ENCODE data around the gene LYPD6B. TPM values are rescaled to one million over a fixed set of nuclear protein-coding genes. Genes with fewer than 3 reads are reported as not detected.

The LYPD6B gene
- total and polyA plus RNA-seq, 9 donors = 0.10 to 3.2 (median 0.23) TPM; not detected in 2

DNA sequence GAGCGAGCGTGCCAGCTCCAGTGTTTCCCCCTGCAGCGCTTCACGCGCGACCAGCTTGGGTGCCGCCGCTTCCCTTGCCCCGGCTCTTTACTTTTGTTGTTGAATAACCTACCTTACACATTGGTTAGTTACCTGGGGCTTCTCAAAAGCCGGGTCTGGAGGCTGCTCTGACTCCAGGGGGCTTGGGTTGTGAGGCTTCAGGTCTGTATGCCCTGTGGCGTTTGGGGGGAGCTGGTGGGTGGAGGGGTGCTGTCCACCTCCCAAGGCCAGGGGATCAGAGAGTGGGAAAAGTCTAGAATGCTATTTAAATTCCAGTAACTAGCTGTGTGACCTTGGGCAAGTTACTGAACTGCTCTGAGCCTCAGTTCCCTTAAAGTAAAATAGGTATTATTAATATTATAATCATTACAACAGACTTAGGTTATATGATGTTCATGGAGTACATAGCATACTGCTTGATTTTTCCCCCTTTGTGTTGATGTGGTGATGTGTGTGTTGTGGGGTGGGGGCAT lies 770 bp downstream of the LYPD6B start:
- 21% methylated on average over 2 of the region's 11 CpGs for WGBS (ENCODE audit: insufficient coverage)
- H3K36me3 ChIP-seq (ENCODE audit: control insufficient read depth, insufficient read depth, low read length) = no peaks in the 10 kb centered on the region
- H3K4me1 ChIP-seq (ENCODE audit: control insufficient read depth, insufficient read depth, low read length) = peaks cover 10% of the 10 kb centered on the region
- DNase-seq = no peak
- H3K9me3 ChIP-seq (replicated peaks; ENCODE audit: control insufficient read depth, low read depth, low read length) = no peaks in the 10 kb centered on the region
- H3K27me3 ChIP-seq (ENCODE audit: control insufficient read depth, insufficient read depth, low read length) = peaks cover 25% of the 10 kb centered on the region
- H3K4me3 ChIP-seq (ENCODE audit: low read length) = no peak overlapping the region
- H3K27ac ChIP-seq (ENCODE audit: low read length) = no peak overlapping the region

DNA sequence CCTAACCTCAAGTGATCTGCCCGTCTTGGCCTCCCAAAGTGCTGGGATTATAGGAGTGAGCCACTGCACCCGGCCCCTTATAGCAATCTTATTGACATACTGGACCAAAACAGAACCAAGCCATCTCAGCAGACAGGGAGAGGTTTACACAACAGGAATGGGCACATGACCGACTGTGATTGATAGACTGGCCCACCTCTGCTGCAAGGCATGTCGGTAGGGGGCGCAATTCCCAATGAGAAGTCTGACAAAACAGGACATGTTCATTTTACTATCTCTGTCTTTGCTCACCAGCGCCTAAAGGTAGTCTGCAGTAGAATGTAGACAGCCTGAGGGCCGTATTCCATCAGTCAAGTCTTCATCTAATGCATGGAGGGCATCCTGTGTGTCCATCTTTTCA lies 2.0 kb downstream of the LYPD6B start:
- 83% methylated on average over 1 of the region's 7 CpGs for WGBS (ENCODE audit: insufficient coverage)
- H3K9me3 ChIP-seq (replicated peaks; ENCODE audit: control insufficient read depth, low read depth, low read length) = no peaks in the 10 kb centered on the region
- H3K36me3 ChIP-seq (ENCODE audit: control insufficient read depth, insufficient read depth, low read length) = no peaks in the 10 kb centered on the region
- DNase-seq = no peak
- no peak overlapping the region for H3K4me3 ChIP-seq (ENCODE audit: low read length)
- H3K27me3 ChIP-seq (ENCODE audit: control insufficient read depth, insufficient read depth, low read length) = peaks cover 25% of the 10 kb centered on the region
- H3K4me1 ChIP-seq (ENCODE audit: control insufficient read depth, insufficient read depth, low read length) = peaks cover 10% of the 10 kb centered on the region
- no peak overlapping the region for H3K27ac ChIP-seq (ENCODE audit: low read length)

DNA sequence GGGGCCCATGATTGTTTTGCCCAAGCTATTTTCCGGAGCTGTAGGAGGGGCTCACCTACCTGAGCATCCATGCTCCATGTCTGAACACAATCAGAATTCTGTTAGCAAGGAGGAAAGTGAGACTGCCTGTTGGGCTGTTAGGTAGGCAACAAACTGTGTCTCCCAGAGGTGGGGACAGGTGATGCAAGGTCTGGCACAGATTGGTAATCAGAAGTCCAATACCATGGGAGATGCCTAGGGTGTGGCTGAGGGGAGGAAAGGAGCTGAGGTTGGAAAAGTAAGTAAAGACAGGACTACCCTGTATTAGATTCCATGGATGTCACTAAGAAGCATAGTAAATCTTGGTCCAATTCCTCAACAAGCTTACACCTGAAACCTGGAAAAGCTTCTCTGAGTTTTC lies 3.0 kb downstream of the LYPD6B start:
- Histone ChIP-seq H3K9me3 (replicated peaks; ENCODE audit: control insufficient read depth, low read depth, low read length) (no peaks in the 10 kb centered on the region), H3K27ac (ENCODE audit: low read length) (no peak overlapping the region), H3K36me3 (ENCODE audit: control insufficient read depth, insufficient read depth, low read length) (no peaks in the 10 kb centered on the region), H3K4me3 (ENCODE audit: low read length) (no peak overlapping the region), H3K27me3 (ENCODE audit: control insufficient read depth, insufficient read depth, low read length) (peaks cover 25% of the 10 kb centered on the region), H3K4me1 (ENCODE audit: control insufficient read depth, insufficient read depth, low read length) (peaks cover 10% of the 10 kb centered on the region)
- no peak for DNase-seq
- no CpG with 5 or more reads among the region's 1 CpG for WGBS (ENCODE audit: insufficient coverage)

DNA sequence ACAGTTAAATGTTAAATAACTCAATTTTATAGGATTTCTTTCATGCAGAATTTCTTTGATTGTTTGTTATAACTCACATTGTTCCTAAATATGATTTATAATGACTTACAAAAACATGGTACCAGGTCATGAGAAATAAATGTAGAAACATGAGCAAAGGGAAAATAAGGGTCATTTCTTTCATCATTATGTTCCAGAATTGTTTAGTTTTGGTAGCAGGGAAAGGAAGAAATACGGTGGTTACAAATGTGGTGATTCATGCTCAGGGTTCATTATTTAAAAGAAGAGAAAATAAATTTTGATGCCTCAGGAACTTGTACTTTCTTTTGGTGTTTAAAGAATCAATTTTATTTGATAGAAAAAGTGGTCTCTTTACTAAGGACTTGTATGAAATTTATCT lies 4.4 kb downstream of the LYPD6B start:
- DNase-seq = no peak
- Histone ChIP-seq H3K36me3 (ENCODE audit: control insufficient read depth, insufficient read depth, low read length) (no peaks in the 10 kb centered on the region), H3K4me3 (ENCODE audit: low read length) (no peak overlapping the region), H3K4me1 (ENCODE audit: control insufficient read depth, insufficient read depth, low read length) (peaks cover 10% of the 10 kb centered on the region), H3K27me3 (ENCODE audit: control insufficient read depth, insufficient read depth, low read length) (peaks cover 20% of the 10 kb centered on the region), H3K27ac (ENCODE audit: low read length) (no peak overlapping the region), H3K9me3 (replicated peaks; ENCODE audit: control insufficient read depth, low read depth, low read length) (peaks cover 2% of the 10 kb centered on the region)
- WGBS (ENCODE audit: insufficient coverage) = 60% methylated on average over 1 of the region's 1 CpG

DNA sequence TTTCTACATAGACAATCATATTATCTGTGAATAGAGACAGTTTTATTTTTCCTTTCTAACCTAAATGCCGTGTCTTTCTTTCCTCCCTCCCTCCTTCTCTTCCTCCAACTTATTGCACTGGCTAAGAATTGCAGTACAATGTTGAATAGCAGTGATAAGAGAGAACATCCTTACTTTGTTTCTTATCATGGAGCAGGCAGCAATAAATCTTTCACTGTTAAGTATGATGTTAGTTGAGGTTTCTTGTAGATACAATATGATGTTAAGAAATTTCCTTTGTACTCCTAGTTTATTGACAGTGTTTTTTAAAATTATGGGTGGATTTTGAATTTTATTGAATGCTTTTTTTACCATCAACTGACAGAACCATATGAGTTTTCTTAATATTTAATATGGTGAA lies 6.0 kb downstream of the LYPD6B start:
- no peak overlapping the region for H3K4me3 ChIP-seq (ENCODE audit: low read length)
- no peaks in the 10 kb centered on the region for H3K4me1 ChIP-seq (ENCODE audit: control insufficient read depth, insufficient read depth, low read length)
- WGBS (ENCODE audit: insufficient coverage) = no CpG with 5 or more reads among the region's 1 CpG
- no peaks in the 10 kb centered on the region for H3K36me3 ChIP-seq (ENCODE audit: control insufficient read depth, insufficient read depth, low read length)
- H3K27ac ChIP-seq (ENCODE audit: low read length) = no peak overlapping the region
- H3K9me3 ChIP-seq (replicated peaks; ENCODE audit: control insufficient read depth, low read depth, low read length) = peaks cover 2% of the 10 kb centered on the region
- no peak for DNase-seq
- peaks cover 7% of the 10 kb centered on the region for H3K27me3 ChIP-seq (ENCODE audit: control insufficient read depth, insufficient read depth, low read length)

DNA sequence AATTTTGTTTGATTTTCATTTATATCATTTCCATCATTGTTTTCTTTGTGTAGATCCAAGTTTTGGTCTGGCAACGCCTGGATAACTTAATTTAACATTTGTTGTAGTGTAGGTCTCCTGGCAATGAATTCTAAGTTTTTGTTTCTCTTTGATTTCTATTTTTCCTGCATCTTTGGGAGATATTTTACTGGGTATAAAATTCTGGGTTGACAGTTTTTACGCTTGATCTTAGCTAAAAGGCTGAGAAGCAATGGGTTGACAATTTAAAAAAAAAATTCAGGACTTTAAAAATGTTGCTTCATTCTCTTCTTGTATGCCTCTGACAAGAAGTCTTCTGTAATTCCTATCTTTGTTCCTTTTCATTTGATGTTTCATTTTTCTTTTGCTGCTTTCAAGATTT lies 8.6 kb downstream of the LYPD6B start:
- H3K36me3 ChIP-seq (ENCODE audit: control insufficient read depth, insufficient read depth, low read length) = no peaks in the 10 kb centered on the region

DNA sequence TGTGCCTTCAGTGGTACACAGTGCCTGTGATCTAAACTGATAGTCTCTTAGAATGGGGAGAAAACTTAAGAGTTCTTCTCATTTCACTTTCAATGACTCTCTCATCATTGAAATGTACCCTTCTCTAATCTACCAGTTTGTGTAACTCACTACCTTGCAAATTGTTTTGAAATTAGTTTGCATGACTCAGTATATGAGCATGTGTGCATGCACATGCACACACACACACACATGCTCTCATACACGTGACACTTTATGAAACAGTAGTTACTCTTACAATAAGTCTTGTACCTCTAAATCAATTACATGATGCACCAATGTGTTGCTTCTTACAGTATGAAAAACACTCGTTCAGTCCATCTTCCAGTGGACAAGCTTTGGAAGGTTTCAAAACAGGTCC lies 10.6 kb downstream of the LYPD6B start:
- Histone ChIP-seq H3K4me1 (ENCODE audit: control insufficient read depth, insufficient read depth, low read length) (no peaks in the 10 kb centered on the region), H3K9me3 (replicated peaks; ENCODE audit: control insufficient read depth, low read depth, low read length) (peaks cover 2% of the 10 kb centered on the region), H3K4me3 (ENCODE audit: low read length) (no peak overlapping the region), H3K27me3 (ENCODE audit: control insufficient read depth, insufficient read depth, low read length) (no peaks in the 10 kb centered on the region), H3K27ac (ENCODE audit: low read length) (no peak overlapping the region), H3K36me3 (ENCODE audit: control insufficient read depth, insufficient read depth, low read length) (no peaks in the 10 kb centered on the region)
- DNase-seq = no peak
- WGBS (ENCODE audit: insufficient coverage) = 100% methylated on average over 1 of the region's 2 CpGs

More for the DNA sequence above, 8.6 kb downstream of the LYPD6B start:
- H3K4me1 ChIP-seq (ENCODE audit: control insufficient read depth, insufficient read depth, low read length) = no peaks in the 10 kb centered on the region
- H3K4me3 ChIP-seq (ENCODE audit: low read length) = no peak overlapping the region
- WGBS (ENCODE audit: insufficient coverage) = no CpG with 5 or more reads among the region's 2 CpGs
- no peak for DNase-seq
- H3K9me3 ChIP-seq (replicated peaks; ENCODE audit: control insufficient read depth, low read depth, low read length) = peaks cover 2% of the 10 kb centered on the region
- no peaks in the 10 kb centered on the region for H3K27me3 ChIP-seq (ENCODE audit: control insufficient read depth, insufficient read depth, low read length)
- H3K27ac ChIP-seq (ENCODE audit: low read length) = no peak overlapping the region

DNA sequence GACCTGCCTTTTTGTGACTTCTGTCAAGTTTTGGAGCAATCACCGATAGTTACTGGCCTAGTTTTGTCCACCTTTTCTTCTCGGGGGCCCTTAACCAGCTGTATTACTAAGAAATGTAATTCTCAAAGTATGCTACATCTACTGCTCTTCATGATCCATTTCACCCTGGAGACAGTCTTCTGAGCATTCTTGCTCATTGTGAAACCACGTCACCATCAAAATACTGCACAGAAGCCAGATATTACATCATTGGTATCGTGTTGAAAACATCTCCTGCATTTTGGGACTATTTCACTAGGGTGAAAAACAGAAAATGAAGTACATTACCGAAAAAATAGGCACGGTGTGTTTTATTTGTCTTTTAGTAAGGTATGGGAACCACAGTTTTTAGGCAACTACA lies 11.7 kb downstream of the LYPD6B start:
- WGBS (ENCODE audit: insufficient coverage) = 31% methylated on average over 3 of the region's 6 CpGs
- Histone ChIP-seq H3K4me1 (ENCODE audit: control insufficient read depth, insufficient read depth, low read length) (no peaks in the 10 kb centered on the region), H3K27ac (ENCODE audit: low read length) (no peak overlapping the region), H3K27me3 (ENCODE audit: control insufficient read depth, insufficient read depth, low read length) (no peaks in the 10 kb centered on the region), H3K36me3 (ENCODE audit: control insufficient read depth, insufficient read depth, low read length) (no peaks in the 10 kb centered on the region), H3K4me3 (ENCODE audit: low read length) (no peak overlapping the region), H3K9me3 (replicated peaks; ENCODE audit: control insufficient read depth, low read depth, low read length) (peaks cover 2% of the 10 kb centered on the region)
- peak; percentile 82 for DNase-seq

DNA sequence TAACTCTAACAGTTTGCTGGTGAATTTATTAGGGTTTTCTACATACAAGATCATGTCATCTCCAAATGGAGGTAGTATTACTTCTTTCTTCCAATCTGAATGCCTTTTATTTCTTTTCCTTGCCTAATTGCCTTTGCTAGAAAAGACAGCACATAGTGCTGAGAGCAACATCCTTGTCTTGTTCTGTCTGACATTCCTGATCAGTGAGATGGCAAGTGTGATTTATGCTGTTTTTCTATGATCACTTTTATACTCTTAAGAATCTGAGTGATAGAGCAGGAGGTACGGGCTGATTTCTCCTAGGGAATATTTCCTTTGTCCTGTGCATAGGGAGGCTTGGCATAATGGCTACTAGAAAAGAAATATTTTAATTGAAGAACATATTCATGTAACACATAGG lies 17.3 kb downstream of the LYPD6B start:
- Histone ChIP-seq H3K27me3 (ENCODE audit: control insufficient read depth, insufficient read depth, low read length) (no peaks in the 10 kb centered on the region), H3K4me1 (ENCODE audit: control insufficient read depth, insufficient read depth, low read length) (no peaks in the 10 kb centered on the region), H3K4me3 (ENCODE audit: low read length) (no peak overlapping the region), H3K36me3 (ENCODE audit: control insufficient read depth, insufficient read depth, low read length) (no peaks in the 10 kb centered on the region), H3K27ac (ENCODE audit: low read length) (no peak overlapping the region), H3K9me3 (replicated peaks; ENCODE audit: control insufficient read depth, low read depth, low read length) (no peaks in the 10 kb centered on the region)
- no CpG with 5 or more reads among the region's 1 CpG for WGBS (ENCODE audit: insufficient coverage)
- DNase-seq = no peak

DNA sequence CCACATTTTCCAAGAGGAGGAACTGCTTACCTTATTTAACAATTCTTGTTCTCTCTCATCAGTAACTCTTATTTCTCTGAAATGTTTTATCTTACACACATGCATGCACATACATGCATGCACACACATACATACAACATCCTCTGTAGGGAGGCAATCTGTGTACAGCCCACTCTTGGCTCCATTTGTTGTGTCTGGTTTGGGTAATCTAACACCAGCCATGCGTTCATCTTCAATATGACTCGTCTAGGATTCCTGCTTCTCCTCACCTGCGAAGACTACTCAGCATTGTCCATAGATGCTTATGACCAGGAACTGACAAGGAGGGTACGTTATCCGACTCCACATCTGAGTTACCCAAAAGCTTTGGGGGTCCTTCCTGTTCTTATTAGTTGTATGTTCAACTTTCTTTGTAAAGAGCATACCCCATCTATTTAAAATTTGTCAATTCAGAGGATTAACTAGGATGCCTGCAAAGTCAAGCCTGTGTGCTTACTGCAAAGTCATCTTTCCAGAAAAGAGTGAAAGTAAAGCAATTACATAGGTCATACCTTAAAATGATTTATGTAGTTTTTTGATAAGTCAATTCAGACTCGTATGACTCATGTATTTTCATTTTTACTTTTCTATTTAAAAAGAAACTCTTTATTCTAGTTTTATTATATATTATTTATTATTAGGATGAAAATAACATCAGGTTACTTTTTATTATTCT lies 18.2 kb downstream of the LYPD6B start:
- no peaks in the 10 kb centered on the region for H3K27me3 ChIP-seq (ENCODE audit: control insufficient read depth, insufficient read depth, low read length)
- no peak for DNase-seq
- H3K27ac ChIP-seq (ENCODE audit: low read length) = no peak overlapping the region
- no peaks in the 10 kb centered on the region for H3K4me1 ChIP-seq (ENCODE audit: control insufficient read depth, insufficient read depth, low read length)
- no peaks in the 10 kb centered on the region for H3K9me3 ChIP-seq (replicated peaks; ENCODE audit: control insufficient read depth, low read depth, low read length)
- H3K36me3 ChIP-seq (ENCODE audit: control insufficient read depth, insufficient read depth, low read length) = no peaks in the 10 kb centered on the region
- no peak overlapping the region for H3K4me3 ChIP-seq (ENCODE audit: low read length)
- 53% methylated on average over 3 of the region's 6 CpGs for WGBS (ENCODE audit: insufficient coverage)

DNA sequence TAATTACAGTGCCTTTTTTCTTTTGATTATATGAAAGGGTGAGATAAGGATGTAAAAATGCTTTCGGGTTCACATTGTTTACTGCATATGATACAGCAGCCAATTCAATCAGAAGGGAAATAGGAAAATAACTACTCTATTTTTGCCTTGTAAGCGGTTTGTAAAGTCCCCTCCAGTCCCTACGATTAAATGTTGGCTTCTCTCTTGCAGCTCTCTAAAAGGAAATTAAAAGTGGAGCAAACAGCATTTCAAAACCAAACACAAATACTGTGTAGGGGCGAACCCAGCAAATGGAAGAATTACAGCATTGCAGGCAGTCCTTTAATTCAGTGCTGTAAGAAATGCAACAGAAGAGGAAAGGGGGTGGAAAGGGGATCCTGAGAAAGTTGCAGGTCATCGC lies 18.9 kb downstream of the LYPD6B start:
- DNase-seq = no peak
- Histone ChIP-seq H3K9me3 (replicated peaks; ENCODE audit: control insufficient read depth, low read depth, low read length) (no peaks in the 10 kb centered on the region), H3K4me3 (ENCODE audit: low read length) (no peak overlapping the region), H3K27me3 (ENCODE audit: control insufficient read depth, insufficient read depth, low read length) (no peaks in the 10 kb centered on the region), H3K36me3 (ENCODE audit: control insufficient read depth, insufficient read depth, low read length) (no peaks in the 10 kb centered on the region), H3K4me1 (ENCODE audit: control insufficient read depth, insufficient read depth, low read length) (no peaks in the 10 kb centered on the region), H3K27ac (ENCODE audit: low read length) (no peak overlapping the region)
- 67% methylated on average over 1 of the region's 5 CpGs for WGBS (ENCODE audit: insufficient coverage)
